Measurements from ENCODE around the gene BTC.

DNA sequence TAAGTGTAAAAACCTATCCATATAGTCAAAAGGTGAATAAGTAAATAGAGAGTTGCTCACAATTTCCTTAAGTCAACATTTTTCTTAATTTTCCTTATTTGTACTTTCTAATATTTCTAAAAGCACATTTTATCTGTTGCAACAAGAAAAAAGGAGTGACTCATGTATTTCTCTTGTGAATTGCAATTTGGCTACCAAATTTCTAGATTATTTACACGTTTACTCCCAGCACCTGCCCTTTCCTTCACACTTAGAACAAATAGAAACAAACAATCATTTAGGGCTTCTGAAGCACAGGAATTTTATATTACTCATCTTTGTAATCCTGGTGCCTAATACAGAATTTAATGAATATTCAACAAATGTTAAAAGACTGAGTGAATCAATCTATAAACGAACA is 22.2 kb downstream of the BTC start:
- TF ChIP-seq, protein P1, sequence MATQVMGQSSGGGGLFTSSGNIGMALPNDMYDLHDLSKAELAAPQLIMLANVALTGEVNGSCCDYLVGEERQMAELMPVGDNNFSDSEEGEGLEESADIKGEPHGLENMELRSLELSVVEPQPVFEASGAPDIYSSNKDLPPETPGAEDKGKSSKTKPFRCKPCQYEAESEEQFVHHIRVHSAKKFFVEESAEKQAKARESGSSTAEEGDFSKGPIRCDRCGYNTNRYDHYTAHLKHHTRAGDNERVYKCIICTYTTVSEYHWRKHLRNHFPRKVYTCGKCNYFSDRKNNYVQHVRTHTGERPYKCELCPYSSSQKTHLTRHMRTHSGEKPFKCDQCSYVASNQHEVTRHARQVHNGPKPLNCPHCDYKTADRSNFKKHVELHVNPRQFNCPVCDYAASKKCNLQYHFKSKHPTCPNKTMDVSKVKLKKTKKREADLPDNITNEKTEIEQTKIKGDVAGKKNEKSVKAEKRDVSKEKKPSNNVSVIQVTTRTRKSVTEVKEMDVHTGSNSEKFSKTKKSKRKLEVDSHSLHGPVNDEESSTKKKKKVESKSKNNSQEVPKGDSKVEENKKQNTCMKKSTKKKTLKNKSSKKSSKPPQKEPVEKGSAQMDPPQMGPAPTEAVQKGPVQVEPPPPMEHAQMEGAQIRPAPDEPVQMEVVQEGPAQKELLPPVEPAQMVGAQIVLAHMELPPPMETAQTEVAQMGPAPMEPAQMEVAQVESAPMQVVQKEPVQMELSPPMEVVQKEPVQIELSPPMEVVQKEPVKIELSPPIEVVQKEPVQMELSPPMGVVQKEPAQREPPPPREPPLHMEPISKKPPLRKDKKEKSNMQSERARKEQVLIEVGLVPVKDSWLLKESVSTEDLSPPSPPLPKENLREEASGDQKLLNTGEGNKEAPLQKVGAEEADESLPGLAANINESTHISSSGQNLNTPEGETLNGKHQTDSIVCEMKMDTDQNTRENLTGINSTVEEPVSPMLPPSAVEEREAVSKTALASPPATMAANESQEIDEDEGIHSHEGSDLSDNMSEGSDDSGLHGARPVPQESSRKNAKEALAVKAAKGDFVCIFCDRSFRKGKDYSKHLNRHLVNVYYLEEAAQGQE (IDR thresholded peaks at IDR 0.05; ENCODE audit: borderline replicate concordance) = no peak
- TF ChIP-seq, protein P2, sequence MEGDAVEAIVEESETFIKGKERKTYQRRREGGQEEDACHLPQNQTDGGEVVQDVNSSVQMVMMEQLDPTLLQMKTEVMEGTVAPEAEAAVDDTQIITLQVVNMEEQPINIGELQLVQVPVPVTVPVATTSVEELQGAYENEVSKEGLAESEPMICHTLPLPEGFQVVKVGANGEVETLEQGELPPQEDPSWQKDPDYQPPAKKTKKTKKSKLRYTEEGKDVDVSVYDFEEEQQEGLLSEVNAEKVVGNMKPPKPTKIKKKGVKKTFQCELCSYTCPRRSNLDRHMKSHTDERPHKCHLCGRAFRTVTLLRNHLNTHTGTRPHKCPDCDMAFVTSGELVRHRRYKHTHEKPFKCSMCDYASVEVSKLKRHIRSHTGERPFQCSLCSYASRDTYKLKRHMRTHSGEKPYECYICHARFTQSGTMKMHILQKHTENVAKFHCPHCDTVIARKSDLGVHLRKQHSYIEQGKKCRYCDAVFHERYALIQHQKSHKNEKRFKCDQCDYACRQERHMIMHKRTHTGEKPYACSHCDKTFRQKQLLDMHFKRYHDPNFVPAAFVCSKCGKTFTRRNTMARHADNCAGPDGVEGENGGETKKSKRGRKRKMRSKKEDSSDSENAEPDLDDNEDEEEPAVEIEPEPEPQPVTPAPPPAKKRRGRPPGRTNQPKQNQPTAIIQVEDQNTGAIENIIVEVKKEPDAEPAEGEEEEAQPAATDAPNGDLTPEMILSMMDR (IDR thresholded peaks at IDR 0.05; ENCODE audit: poor library complexity, severe bottlenecking) = no peak
- TF ChIP-seq TAF1 (IDR thresholded peaks at IDR 0.05; ENCODE audit: low read depth) (no peak), POLR2AphosphoS5 (IDR thresholded peaks at IDR 0.05) (no peak), RAD21 (conservative IDR thresholded peaks at IDR 0.05) (no peak), EZH2 (IDR thresholded peaks at IDR 0.05; ENCODE audit: borderline replicate concordance, insufficient read depth, low read length, poor library complexity, severe bottlenecking) (no peak), SMC3 (conservative IDR thresholded peaks at IDR 0.05; ENCODE audit: poor library complexity) (no peak)

All from neural cell (in vitro differentiated cells).